Subcutaneous abdominal adipose tissue (tissue), 5 donors: ENCODE data around the gene ITLN1.
"Not testable (repeated sequence)": the region's sequence is repeated elsewhere in the genome, so short reads cannot be mapped to it uniquely, and the experiment has no call there.

ENCODE experiments used
- H3K27ac ChIP-seq: one replicate; pipeline ENCODE4 v1.7.0; 2013; ENCODE audit warnings: low read depth, mild to moderate bottlenecking, inconsistent platforms, low read length, moderate library complexity
- H3K27me3 ChIP-seq, 5 donors: one replicate each; pipeline ENCODE4 v1.7.0; 2013; ENCODE audit warnings: low read length in 5 of 5, inconsistent platforms in 1 of 5; ENCODE audit not compliant: control insufficient read depth in 5 of 5, insufficient read depth in 4 of 5
- H3K36me3 ChIP-seq, 5 donors: one replicate each; pipeline ENCODE4 v1.7.0; 2013; ENCODE audit warnings: low read length in 5 of 5; ENCODE audit not compliant: control insufficient read depth in 5 of 5, insufficient read depth in 5 of 5
- H3K4me1 ChIP-seq, 5 donors: one replicate each; pipeline ENCODE4 v1.7.0; 2013; ENCODE audit warnings: low read length in 5 of 5, mild to moderate bottlenecking in 3 of 5, moderate library complexity in 1 of 5; ENCODE audit not compliant: control insufficient read depth in 5 of 5, insufficient read depth in 5 of 5
- H3K4me3 ChIP-seq, 5 donors: one replicate each; pipeline ENCODE4 v1.7.0; 2013; ENCODE audit warnings: low read length in 5 of 5, low read depth in 1 of 5
- H3K9ac ChIP-seq, 5 donors: one replicate each; pipeline ENCODE4 v1.7.0; 2013; ENCODE audit warnings: low read length in 5 of 5, mild to moderate bottlenecking in 4 of 5, moderate library complexity in 3 of 5
- H3K9me3 ChIP-seq, 5 donors: one replicate each; pipeline ENCODE4 v1.7.0; 2013; ENCODE audit warnings: low read length in 5 of 5; ENCODE audit not compliant: control insufficient read depth in 5 of 5
- donor health status: healthy.
- donor health status: healthy.
- donor health status: healthy.
- donor health status: healthy.
- donor health status: healthy.

The ITLN1 gene

GRCh38 chr1:160885042-160885441 is at the start of gene ITLN1:
TSS of gene ITLN1 (minus strand) at chr1:160885180. CDS start at chr1:160884877, 303 bp downstream.
- H3K36me3 ChIP-seq = no peaks in the 10 kb centered on the region
- H3K27me3 ChIP-seq = peaks cover 0 to 2% (median 0%) of the 10 kb centered on the region in 5 donors
- H3K27ac ChIP-seq = no peak within 1 kb of the TSS
- no peaks in the 10 kb centered on the region for H3K4me1 ChIP-seq
- H3K9me3 ChIP-seq = no peaks in the 10 kb centered on the region
- no peak within 1 kb of the TSS for H3K9ac ChIP-seq
- H3K4me3 ChIP-seq = no peak within 1 kb of the TSS

GRCh38 chr1:160933305-160933704 is 48.3 kb upstream of the ITLN1 start:
- not testable (repeated sequence) for H3K27me3 ChIP-seq, H3K9me3 ChIP-seq, H3K27ac ChIP-seq, H3K36me3 ChIP-seq, H3K9ac ChIP-seq, H3K4me1 ChIP-seq, H3K4me3 ChIP-seq

DNA sequence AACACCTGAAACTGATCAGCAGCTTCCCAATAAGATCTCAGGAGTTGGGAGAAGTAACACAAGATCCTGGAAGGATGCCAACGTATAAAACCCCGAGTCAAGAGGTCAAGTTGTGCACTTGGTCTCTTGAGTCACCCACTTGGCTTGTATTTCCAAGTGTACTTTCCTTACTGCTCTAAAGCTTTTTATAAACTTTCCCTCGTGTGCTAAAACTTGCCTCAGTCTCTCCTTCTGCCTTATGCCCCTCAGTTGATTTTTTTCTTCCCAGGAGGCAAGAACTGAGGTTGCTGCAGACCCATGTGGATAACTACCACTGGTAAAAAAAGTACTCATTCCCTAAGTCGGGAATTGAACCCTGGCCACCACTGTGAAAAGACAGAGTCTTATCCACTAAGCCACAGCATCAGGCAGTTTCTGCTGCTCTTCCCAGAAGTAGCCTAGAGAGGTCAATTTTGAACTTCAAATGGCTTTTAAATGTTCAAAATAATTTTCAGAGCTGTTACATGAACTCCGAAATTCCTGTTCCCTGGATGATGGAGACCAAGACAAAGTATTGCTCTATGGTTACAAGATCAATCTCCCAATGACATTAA is 40.8 kb upstream of the ITLN1 start:
- Histone ChIP-seq H3K9me3 (peaks cover 0 to 7% (median 0%) of the 10 kb centered on the region in 5 donors), H3K4me3 (no peak overlapping the region), H3K4me1 (no peaks in the 10 kb centered on the region), H3K9ac (no peak overlapping the region), H3K36me3 (no peaks in the 10 kb centered on the region), H3K27me3 (no peaks in the 10 kb centered on the region), H3K27ac (no peak overlapping the region)

DNA sequence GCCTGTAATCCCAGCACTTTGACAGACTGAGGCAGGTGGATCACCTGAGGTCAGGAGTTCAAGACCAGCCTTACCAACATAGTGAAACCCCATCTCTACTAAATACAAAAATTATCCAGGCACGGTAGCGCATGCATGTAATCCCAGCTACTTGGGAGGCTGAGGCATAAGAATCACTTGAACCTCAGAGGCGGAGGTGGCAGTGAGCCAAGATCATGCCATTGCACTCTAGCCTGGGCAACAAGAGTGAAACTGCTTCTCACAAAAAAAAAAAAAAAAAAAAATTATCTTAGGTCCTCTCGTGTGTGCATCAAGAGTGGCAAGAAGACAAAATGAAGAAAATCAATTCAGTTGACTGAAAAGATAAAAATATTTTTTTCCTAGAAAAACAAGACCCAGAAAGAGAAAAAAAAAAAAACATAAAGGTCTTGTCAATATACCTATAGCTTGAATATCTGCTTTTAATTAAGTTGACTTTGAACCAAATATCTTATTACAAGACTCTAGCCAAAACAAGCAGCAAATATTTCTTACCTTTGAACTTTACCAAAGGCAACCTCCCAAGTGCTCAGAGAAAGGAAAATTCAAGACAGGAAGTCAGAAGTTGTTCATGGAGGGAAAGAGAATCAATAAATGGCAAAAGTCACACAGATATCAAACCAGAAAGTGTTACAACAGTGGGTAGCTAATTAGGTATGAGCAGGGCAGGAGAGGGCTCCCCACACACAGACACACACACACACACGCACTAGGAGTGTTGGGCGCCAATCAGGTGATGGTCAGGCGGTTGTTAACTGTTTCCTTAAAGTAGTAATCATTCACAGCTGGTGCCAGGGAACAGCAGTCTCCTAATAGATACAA is 40.0 kb upstream of the ITLN1 start:
- H3K27ac ChIP-seq = no peak overlapping the region
- no peak overlapping the region for H3K4me3 ChIP-seq
- H3K4me1 ChIP-seq = no peaks in the 10 kb centered on the region
- H3K9ac ChIP-seq = no peak overlapping the region
- H3K9me3 ChIP-seq = peaks cover 0 to 7% (median 0%) of the 10 kb centered on the region in 5 donors
- no peaks in the 10 kb centered on the region for H3K36me3 ChIP-seq
- H3K27me3 ChIP-seq = no peaks in the 10 kb centered on the region

- Histone ChIP-seq H3K4me3 (no peak overlapping the region), H3K4me1 (no peaks in the 10 kb centered on the region), H3K27ac (no peak overlapping the region), H3K9ac (no peak overlapping the region), H3K36me3 (no peaks in the 10 kb centered on the region), H3K9me3 (no peaks in the 10 kb centered on the region), H3K27me3 (no peaks in the 10 kb centered on the region)
These were observed 31.7 kb upstream of the ITLN1 start for GRCh38 chr1:160916666-160917065.

DNA sequence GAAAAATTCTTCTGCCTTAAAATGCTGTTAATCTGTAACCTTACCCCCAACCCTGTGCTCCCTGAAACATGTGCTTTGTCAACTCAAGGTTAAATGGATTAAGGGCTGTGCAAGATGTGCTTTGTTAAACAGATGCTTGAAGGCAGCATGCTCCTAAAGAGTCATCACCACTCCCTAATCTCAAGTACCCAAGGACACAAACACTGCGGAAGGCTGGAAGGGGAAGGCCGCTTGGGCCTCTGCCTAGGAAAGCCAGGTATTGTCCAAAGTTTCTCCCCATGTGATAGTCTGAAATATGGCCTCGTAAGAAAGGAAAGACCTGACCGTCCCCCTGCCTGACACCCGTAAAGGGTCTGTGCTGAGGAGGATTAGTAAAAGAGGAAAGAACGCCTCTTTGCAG is 28.2 kb upstream of the ITLN1 start:
- not testable (repeated sequence) for H3K27ac ChIP-seq, H3K36me3 ChIP-seq, H3K4me3 ChIP-seq, H3K27me3 ChIP-seq, H3K9ac ChIP-seq, H3K9me3 ChIP-seq, H3K4me1 ChIP-seq

DNA sequence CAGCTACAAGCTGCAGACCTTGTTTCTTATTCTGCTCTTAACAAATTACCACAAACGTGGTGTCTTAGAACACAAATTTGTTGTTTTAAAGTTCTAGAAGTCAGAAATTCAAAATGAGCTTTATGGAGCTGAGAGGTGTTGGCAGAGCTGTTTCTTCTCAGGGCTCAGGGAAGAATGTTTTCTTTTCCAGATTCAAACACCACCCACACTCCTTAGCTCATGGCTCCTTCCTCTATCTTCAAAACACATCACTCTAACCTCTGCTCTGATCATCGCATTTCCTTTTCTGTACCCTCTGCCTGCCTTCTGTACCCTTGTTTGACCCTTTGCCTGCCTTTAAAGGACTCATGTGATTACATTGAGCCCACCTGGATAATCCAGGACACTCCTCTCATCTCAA is 26.9 kb upstream of the ITLN1 start:
- Histone ChIP-seq H3K27ac (no peak overlapping the region), H3K27me3 (peaks cover 0 to 3% (median 0%) of the 10 kb centered on the region in 5 donors), H3K4me3 (no peak overlapping the region), H3K4me1 (no peaks in the 10 kb centered on the region), H3K9me3 (no peaks in the 10 kb centered on the region), H3K9ac (no peak overlapping the region), H3K36me3 (no peaks in the 10 kb centered on the region)

GRCh38 chr1:160911441-160911840 is 26.5 kb upstream of the ITLN1 start:
- no peak overlapping the region for H3K9ac ChIP-seq
- H3K4me1 ChIP-seq = no peaks in the 10 kb centered on the region
- H3K36me3 ChIP-seq = no peaks in the 10 kb centered on the region
- H3K9me3 ChIP-seq = no peaks in the 10 kb centered on the region
- peaks cover 0 to 3% (median 0%) of the 10 kb centered on the region in 5 donors for H3K27me3 ChIP-seq
- no peak overlapping the region for H3K4me3 ChIP-seq
- H3K27ac ChIP-seq = no peak overlapping the region

- H3K9ac ChIP-seq = no peak overlapping the region
These were observed 25.3 kb upstream of the ITLN1 start for GRCh38 chr1:160910170-160910750.

DNA sequence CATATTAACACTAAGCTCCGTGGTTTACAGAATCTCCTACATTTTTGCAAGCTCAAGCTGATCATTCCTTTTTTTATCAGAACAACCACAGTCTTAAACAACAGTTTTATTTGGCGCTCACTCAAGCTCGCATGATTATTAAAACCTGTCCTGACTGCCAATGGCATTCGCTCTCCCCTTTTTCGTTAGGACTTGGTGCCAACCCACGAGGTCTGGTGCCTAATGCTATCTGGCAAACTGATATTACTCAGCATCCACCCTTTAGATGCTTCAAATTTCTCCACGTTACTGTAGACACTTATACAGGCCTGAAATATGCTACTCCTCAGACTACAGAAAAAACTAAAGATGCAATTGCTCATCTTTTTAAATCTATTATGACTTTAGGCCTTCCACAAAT is 23.0 kb upstream of the ITLN1 start:
- H3K9me3 ChIP-seq = no peaks in the 10 kb centered on the region
- H3K9ac ChIP-seq = no peak overlapping the region
- no peaks in the 10 kb centered on the region for H3K36me3 ChIP-seq
- no peak overlapping the region for H3K27ac ChIP-seq
- H3K4me1 ChIP-seq = no peaks in the 10 kb centered on the region
- H3K4me3 ChIP-seq = no peak overlapping the region
- peaks cover 0 to 3% (median 0%) of the 10 kb centered on the region in 5 donors for H3K27me3 ChIP-seq

More at GRCh38 chr1:160910170-160910750, 25.3 kb upstream of the ITLN1 start:
- Histone ChIP-seq H3K36me3 (no peaks in the 10 kb centered on the region), H3K4me3 (no peak overlapping the region), H3K4me1 (no peaks in the 10 kb centered on the region), H3K27me3 (peaks cover 0 to 3% (median 0%) of the 10 kb centered on the region in 5 donors), H3K9me3 (no peaks in the 10 kb centered on the region), H3K27ac (no peak overlapping the region)
